ENCODE measurements around the gene ITGAX. TPM values are rescaled to one million over a fixed set of nuclear protein-coding genes. Genes with fewer than 3 reads are reported as not detected.

The ITGAX gene
- total and polyA plus RNA-seq, 2 experiments from 2014 or later: not detected

DNA sequence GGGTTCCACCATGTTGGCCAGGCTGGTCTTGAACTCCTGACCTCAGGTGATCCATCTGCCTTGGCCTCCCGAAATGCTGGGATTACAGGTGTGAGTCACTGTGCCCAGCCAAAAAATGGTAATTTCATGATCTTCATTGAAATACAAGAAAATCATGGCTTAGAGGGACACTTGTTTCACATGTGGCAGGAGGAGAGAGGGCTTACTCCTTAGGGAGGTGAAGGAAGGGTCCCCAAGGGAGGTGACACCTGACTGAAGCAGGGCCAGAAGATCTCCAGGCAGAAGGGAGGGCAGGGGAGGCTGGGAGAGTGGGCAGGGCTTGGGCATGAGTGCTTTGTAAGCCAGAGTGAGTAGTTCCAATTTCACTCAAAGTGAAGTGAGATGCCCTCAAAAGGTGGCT lies 20.0 kb upstream of the ITGAX start:
- ATAC-seq: no peak
- peaks cover 10% of the 10 kb centered on the region for H3K4me1 ChIP-seq (ENCODE audit: insufficient read depth)
- no peaks in the 10 kb centered on the region for H3K36me3 ChIP-seq (ENCODE audit: insufficient read depth)
- no peak for DNase-seq (ENCODE audit: low spot score)
- H2AFZ ChIP-seq: no peak overlapping the region
- no peaks in the 10 kb centered on the region for H3F3A ChIP-seq (replicated peaks; ENCODE audit: low read depth)
- peaks cover 30% of the 10 kb centered on the region for H3K27me3 Mint-ChIP-seq (ENCODE audit: insufficient read depth, low read depth, poor library complexity)
- H3K27me3 ChIP-seq (ENCODE audit: insufficient read depth): peaks cover 30% of the 10 kb centered on the region
- no peak overlapping the region for H3K27ac Mint-ChIP-seq
- peaks cover 3% of the 10 kb centered on the region; the same call in 1 of the 3 replicates for H3K36me3 Mint-ChIP-seq (ENCODE audit: low read depth)
- H3K79me2 ChIP-seq (replicated peaks; ENCODE audit: insufficient read depth): no peaks in the 10 kb centered on the region
- H3K27ac ChIP-seq (ENCODE audit: low read depth): no peak overlapping the region
- no peaks in the 10 kb centered on the region for H3K9me2 ChIP-seq (ENCODE audit: insufficient read depth)
- H4K20me1 ChIP-seq (replicated peaks; ENCODE audit: insufficient read depth): no peaks in the 10 kb centered on the region
- peaks cover 15% of the 10 kb centered on the region for H3K4me1 Mint-ChIP-seq
- H3K4me3 ChIP-seq: no peak overlapping the region
- peaks cover 29% of the 10 kb centered on the region for H3K9me3 Mint-ChIP-seq
- no peak overlapping the region for H3K4me2 ChIP-seq
- TF ChIP-seq ZNF114 (CRISPR knock-in tag; IDR thresholded peaks at IDR 0.05): no peak
- TF ChIP-seq JUNB (IDR thresholded peaks at IDR 0.05; ENCODE audit: unreplicated experiment): no peak
- TF ChIP-seq EZH2 (IDR thresholded peaks at IDR 0.05; ENCODE audit: low read depth, unreplicated experiment): no peak
- TF ChIP-seq, protein P1, sequence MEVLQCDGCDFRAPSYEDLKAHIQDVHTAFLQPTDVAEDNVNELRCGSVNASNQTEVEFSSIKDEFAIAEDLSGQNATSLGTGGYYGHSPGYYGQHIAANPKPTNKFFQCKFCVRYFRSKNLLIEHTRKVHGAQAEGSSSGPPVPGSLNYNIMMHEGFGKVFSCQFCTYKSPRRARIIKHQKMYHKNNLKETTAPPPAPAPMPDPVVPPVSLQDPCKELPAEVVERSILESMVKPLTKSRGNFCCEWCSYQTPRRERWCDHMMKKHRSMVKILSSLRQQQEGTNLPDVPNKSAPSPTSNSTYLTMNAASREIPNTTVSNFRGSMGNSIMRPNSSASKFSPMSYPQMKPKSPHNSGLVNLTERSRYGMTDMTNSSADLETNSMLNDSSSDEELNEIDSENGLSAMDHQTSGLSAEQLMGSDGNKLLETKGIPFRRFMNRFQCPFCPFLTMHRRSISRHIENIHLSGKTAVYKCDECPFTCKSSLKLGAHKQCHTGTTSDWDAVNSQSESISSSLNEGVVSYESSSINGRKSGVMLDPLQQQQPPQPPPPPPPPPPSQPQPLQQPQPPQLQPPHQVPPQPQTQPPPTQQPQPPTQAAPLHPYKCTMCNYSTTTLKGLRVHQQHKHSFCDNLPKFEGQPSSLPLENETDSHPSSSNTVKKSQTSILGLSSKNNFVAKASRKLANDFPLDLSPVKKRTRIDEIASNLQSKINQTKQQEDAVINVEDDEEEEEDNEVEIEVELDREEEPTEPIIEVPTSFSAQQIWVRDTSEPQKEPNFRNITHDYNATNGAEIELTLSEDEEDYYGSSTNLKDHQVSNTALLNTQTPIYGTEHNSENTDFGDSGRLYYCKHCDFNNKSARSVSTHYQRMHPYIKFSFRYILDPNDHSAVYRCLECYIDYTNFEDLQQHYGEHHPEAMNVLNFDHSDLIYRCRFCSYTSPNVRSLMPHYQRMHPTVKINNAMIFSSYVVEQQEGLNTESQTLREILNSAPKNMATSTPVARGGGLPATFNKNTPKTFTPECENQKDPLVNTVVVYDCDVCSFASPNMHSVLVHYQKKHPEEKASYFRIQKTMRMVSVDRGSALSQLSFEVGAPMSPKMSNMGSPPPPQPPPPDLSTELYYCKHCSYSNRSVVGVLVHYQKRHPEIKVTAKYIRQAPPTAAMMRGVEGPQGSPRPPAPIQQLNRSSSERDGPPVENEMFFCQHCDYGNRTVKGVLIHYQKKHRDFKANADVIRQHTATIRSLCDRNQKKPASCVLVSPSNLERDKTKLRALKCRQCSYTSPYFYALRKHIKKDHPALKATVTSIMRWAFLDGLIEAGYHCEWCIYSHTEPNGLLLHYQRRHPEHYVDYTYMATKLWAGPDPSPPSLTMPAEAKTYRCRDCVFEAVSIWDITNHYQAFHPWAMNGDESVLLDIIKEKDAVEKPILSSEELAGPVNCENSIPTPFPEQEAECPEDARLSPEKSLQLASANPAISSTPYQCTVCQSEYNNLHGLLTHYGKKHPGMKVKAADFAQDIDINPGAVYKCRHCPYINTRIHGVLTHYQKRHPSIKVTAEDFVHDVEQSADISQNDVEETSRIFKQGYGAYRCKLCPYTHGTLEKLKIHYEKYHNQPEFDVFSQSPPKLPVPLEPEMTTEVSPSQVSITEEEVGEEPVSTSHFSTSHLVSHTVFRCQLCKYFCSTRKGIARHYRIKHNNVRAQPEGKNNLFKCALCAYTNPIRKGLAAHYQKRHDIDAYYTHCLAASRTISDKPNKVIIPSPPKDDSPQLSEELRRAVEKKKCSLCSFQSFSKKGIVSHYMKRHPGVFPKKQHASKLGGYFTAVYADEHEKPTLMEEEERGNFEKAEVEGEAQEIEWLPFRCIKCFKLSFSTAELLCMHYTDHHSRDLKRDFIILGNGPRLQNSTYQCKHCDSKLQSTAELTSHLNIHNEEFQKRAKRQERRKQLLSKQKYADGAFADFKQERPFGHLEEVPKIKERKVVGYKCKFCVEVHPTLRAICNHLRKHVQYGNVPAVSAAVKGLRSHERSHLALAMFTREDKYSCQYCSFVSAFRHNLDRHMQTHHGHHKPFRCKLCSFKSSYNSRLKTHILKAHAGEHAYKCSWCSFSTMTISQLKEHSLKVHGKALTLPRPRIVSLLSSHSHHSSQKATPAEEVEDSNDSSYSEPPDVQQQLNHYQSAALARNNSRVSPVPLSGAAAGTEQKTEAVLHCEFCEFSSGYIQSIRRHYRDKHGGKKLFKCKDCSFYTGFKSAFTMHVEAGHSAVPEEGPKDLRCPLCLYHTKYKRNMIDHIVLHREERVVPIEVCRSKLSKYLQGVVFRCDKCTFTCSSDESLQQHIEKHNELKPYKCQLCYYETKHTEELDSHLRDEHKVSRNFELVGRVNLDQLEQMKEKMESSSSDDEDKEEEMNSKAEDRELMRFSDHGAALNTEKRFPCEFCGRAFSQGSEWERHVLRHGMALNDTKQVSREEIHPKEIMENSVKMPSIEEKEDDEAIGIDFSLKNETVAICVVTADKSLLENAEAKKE (CRISPR knock-in tag; IDR thresholded peaks at IDR 0.05): no peak
- TF ChIP-seq, protein P2, sequence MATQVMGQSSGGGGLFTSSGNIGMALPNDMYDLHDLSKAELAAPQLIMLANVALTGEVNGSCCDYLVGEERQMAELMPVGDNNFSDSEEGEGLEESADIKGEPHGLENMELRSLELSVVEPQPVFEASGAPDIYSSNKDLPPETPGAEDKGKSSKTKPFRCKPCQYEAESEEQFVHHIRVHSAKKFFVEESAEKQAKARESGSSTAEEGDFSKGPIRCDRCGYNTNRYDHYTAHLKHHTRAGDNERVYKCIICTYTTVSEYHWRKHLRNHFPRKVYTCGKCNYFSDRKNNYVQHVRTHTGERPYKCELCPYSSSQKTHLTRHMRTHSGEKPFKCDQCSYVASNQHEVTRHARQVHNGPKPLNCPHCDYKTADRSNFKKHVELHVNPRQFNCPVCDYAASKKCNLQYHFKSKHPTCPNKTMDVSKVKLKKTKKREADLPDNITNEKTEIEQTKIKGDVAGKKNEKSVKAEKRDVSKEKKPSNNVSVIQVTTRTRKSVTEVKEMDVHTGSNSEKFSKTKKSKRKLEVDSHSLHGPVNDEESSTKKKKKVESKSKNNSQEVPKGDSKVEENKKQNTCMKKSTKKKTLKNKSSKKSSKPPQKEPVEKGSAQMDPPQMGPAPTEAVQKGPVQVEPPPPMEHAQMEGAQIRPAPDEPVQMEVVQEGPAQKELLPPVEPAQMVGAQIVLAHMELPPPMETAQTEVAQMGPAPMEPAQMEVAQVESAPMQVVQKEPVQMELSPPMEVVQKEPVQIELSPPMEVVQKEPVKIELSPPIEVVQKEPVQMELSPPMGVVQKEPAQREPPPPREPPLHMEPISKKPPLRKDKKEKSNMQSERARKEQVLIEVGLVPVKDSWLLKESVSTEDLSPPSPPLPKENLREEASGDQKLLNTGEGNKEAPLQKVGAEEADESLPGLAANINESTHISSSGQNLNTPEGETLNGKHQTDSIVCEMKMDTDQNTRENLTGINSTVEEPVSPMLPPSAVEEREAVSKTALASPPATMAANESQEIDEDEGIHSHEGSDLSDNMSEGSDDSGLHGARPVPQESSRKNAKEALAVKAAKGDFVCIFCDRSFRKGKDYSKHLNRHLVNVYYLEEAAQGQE (IDR thresholded peaks at IDR 0.05; ENCODE audit: unreplicated experiment): no peak
- no peak for TF ChIP-seq NANOG (IDR thresholded peaks at IDR 0.05; ENCODE audit: borderline replicate concordance)
- TF ChIP-seq ZNF331 (CRISPR knock-in tag; IDR thresholded peaks at IDR 0.05; ENCODE audit: low read depth): no peak
- TF ChIP-seq STAT1 (IDR thresholded peaks at IDR 0.05; ENCODE audit: unreplicated experiment): no peak
- TF ChIP-seq POLR2AphosphoS5 (IDR thresholded peaks at IDR 0.05; ENCODE audit: low read depth): no peak
- TF ChIP-seq, protein P3, sequence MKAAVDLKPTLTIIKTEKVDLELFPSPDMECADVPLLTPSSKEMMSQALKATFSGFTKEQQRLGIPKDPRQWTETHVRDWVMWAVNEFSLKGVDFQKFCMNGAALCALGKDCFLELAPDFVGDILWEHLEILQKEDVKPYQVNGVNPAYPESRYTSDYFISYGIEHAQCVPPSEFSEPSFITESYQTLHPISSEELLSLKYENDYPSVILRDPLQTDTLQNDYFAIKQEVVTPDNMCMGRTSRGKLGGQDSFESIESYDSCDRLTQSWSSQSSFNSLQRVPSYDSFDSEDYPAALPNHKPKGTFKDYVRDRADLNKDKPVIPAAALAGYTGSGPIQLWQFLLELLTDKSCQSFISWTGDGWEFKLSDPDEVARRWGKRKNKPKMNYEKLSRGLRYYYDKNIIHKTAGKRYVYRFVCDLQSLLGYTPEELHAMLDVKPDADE (IDR thresholded peaks at IDR 0.05): no peak
- TF ChIP-seq EZH2phosphoT487 (IDR thresholded peaks at IDR 0.05; ENCODE audit: unreplicated experiment): no peak
- TF ChIP-seq, protein P4, sequence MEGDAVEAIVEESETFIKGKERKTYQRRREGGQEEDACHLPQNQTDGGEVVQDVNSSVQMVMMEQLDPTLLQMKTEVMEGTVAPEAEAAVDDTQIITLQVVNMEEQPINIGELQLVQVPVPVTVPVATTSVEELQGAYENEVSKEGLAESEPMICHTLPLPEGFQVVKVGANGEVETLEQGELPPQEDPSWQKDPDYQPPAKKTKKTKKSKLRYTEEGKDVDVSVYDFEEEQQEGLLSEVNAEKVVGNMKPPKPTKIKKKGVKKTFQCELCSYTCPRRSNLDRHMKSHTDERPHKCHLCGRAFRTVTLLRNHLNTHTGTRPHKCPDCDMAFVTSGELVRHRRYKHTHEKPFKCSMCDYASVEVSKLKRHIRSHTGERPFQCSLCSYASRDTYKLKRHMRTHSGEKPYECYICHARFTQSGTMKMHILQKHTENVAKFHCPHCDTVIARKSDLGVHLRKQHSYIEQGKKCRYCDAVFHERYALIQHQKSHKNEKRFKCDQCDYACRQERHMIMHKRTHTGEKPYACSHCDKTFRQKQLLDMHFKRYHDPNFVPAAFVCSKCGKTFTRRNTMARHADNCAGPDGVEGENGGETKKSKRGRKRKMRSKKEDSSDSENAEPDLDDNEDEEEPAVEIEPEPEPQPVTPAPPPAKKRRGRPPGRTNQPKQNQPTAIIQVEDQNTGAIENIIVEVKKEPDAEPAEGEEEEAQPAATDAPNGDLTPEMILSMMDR (conservative IDR thresholded peaks at IDR 0.05; ENCODE audit: low read depth in 2 of 2): no peak
- TF ChIP-seq CREB1 (CRISPR knock-in tag; IDR thresholded peaks at IDR 0.05; ENCODE audit: low read depth): no peak
- no peak overlapping the region for H3K4me3 Mint-ChIP-seq

All from GM23338 (cell line).